GM23338 (cell line): ENCODE data around the gene RASSF4. TPM values are rescaled to one million over a fixed set of nuclear protein-coding genes. Genes with fewer than 3 reads are reported as not detected.

Experiments used
- ATAC-seq: fragments of 200-7000 bp; cut with Tn5 transposase; 3 replicates; pipeline ENCODE4 v1.9.1; 2020
- DNase-seq: peaks from one replicate; pipeline ENCODE4 v3.0.0-alpha.2; 2015; ENCODE audit warnings: low spot score
- H2AFZ ChIP-seq: fragments of 200-600 bp; sonication (generic); 2 replicates; pipeline ENCODE4 v1.8.0; 2016; ENCODE audit warnings: antibody characterized with exemption, mild to moderate bottlenecking, moderate library complexity
- H3F3A ChIP-seq: fragments of 200-600 bp; sonication (generic); replicated peaks from 2 replicates; pipeline ENCODE4 v1.8.0; 2017; ENCODE audit warnings: antibody characterized with exemption, mixed run types, low read depth
- H3K27ac ChIP-seq: fragments of 200-600 bp; sonication (generic); 2 replicates; pipeline ENCODE4 v1.6.1; 2016; ENCODE audit warnings: low read depth
- H3K27me3 ChIP-seq: fragments of 200-600 bp; sonication (generic); 2 replicates; pipeline ENCODE4 v1.8.0; 2016; ENCODE audit warnings: mild to moderate bottlenecking, mixed run types, moderate library complexity; ENCODE audit not compliant: insufficient read depth
- H3K36me3 ChIP-seq: fragments of 200-600 bp; sonication (generic); 2 replicates; pipeline ENCODE4 v1.8.0; 2016; ENCODE audit warnings: mild to moderate bottlenecking; ENCODE audit not compliant: insufficient read depth
- H3K4me1 ChIP-seq: fragments of 200-600 bp; sonication (generic); 2 replicates; pipeline ENCODE4 v1.8.0; 2016; ENCODE audit warnings: mild to moderate bottlenecking, moderate library complexity; ENCODE audit not compliant: insufficient read depth
- H3K4me2 ChIP-seq: fragments of 200-600 bp; sonication (generic); 2 replicates; pipeline ENCODE4 v1.7.1; 2017; ENCODE audit warnings: mixed run types
- H3K4me3 ChIP-seq: fragments of 200-600 bp; sonication (generic); 2 replicates; pipeline ENCODE4 v1.6.1; 2016; ENCODE audit warnings: mixed run types
- H3K79me2 ChIP-seq: fragments of 200-600 bp; sonication (generic); replicated peaks from 2 replicates; pipeline ENCODE4 v1.8.0; 2017; ENCODE audit warnings: mild to moderate bottlenecking; ENCODE audit not compliant: insufficient read depth
- H3K9me2 ChIP-seq: fragments of 200-600 bp; sonication (generic); 2 replicates; pipeline ENCODE4 v1.8.0; 2017; ENCODE audit not compliant: insufficient read depth
- H4K20me1 ChIP-seq: fragments of 200-600 bp; sonication (generic); replicated peaks from 2 replicates; pipeline ENCODE4 v1.8.0; 2017; ENCODE audit warnings: mild to moderate bottlenecking; ENCODE audit not compliant: insufficient read depth
- H3K27ac Mint-ChIP-seq: 2 replicates; pipeline ENCODE4 v1.8.0; 2020; ENCODE audit warnings: inconsistent platforms, mild to moderate bottlenecking, moderate library complexity, mixed read lengths
- H3K27me3 Mint-ChIP-seq: 3 replicates; pipeline ENCODE4 v1.8.0; 2022; ENCODE audit warnings: low read depth, mild to moderate bottlenecking, moderate library complexity, mixed read lengths, inconsistent platforms; ENCODE audit not compliant: insufficient read depth, poor library complexity
- H3K36me3 Mint-ChIP-seq: 3 replicates; pipeline ENCODE4 v1.8.0; 2021; ENCODE audit warnings: low read depth, mild to moderate bottlenecking, inconsistent platforms, moderate library complexity, mixed read lengths
- H3K4me1 Mint-ChIP-seq: 3 replicates; pipeline ENCODE4 v1.8.0; 2020; ENCODE audit warnings: mild to moderate bottlenecking, inconsistent platforms, mixed read lengths
- H3K4me3 Mint-ChIP-seq: 3 replicates; pipeline ENCODE4 v1.8.0; 2021; ENCODE audit warnings: moderate library complexity, mild to moderate bottlenecking, inconsistent platforms, mixed read lengths
- H3K9me3 Mint-ChIP-seq: 3 replicates; pipeline ENCODE4 v1.8.0; 2020; ENCODE audit warnings: moderate library complexity, mild to moderate bottlenecking, inconsistent platforms, mixed read lengths
- CREB1 ChIP-seq: fragments of 250-450 bp; sonication (Bioruptor Pico); IDR thresholded peaks from 2 replicates; pipeline ENCODE4 v1.5.0; 2020; ENCODE audit warnings: low read depth, mild to moderate bottlenecking, moderate library complexity
- EZH2 ChIP-seq: fragments of 200-600 bp; sonication (generic); IDR thresholded peaks from one replicate; pipeline ENCODE4 v1.8.0; 2017; ENCODE audit warnings: antibody characterized with exemption, mild to moderate bottlenecking, low read depth; ENCODE audit not compliant: unreplicated experiment
- EZH2phosphoT487 ChIP-seq: fragments of 200-600 bp; sonication (generic); IDR thresholded peaks from one replicate; pipeline ENCODE4 v1.8.1; 2018; ENCODE audit warnings: antibody characterized with exemption; ENCODE audit not compliant: unreplicated experiment
- JUNB ChIP-seq: IDR thresholded peaks from one replicate; pipeline ENCODE4 v1.6.1; 2016; ENCODE audit warnings: antibody characterized with exemption; ENCODE audit not compliant: unreplicated experiment
- NANOG ChIP-seq: IDR thresholded peaks from 2 replicates; pipeline ENCODE4 v1.6.1; 2016; ENCODE audit warnings: antibody characterized with exemption, borderline replicate concordance
- POLR2AphosphoS5 ChIP-seq: IDR thresholded peaks from 2 replicates; pipeline ENCODE4 v1.6.1; 2016; ENCODE audit warnings: antibody characterized with exemption, low read depth
- ZNF114 ChIP-seq: fragments of 250-450 bp; sonication (Bioruptor Pico); IDR thresholded peaks from 2 replicates; pipeline ENCODE4 v1.5.0; 2020; ENCODE audit warnings: mild to moderate bottlenecking, moderate library complexity
- ZNF331 ChIP-seq: fragments of 250-450 bp; sonication (Bioruptor Pico); IDR thresholded peaks from 2 replicates; pipeline ENCODE4 v1.5.0; 2020; ENCODE audit warnings: low read depth, mild to moderate bottlenecking, moderate library complexity
- polyA plus RNA-seq: library from polyadenylated mRNA; unstranded; fragments of >200 nt; fragmentation: Nextera tagmentation; extraction: Ambion mirVana; gene quantifications from 2 replicates; pipeline ENCODE4 v1.2.1, GENCODE V29; 2016
- total RNA-seq: library from RNA; depleted of rRNA; stranded (reverse); fragments of >200 nt; shearing (Covaris generic); gene quantifications from 2 replicates; pipeline ENCODE4 v1.2.3, GENCODE V29; 2014
- TF ChIP-seq, protein P1 (sequence below): IDR thresholded peaks from one replicate; pipeline ENCODE4 v1.6.1; 2018; ENCODE audit warnings: antibody characterized with exemption; ENCODE audit not compliant: unreplicated experiment
- TF ChIP-seq, protein P2 (sequence below): IDR thresholded peaks from 2 replicates; pipeline ENCODE4 v1.6.1; 2016; ENCODE audit warnings: antibody characterized with exemption
- TF ChIP-seq, protein P3 (sequence below), 2 experiments: fragments of 200-600 bp in 1 of 2; sonication (generic) in 1 of 2; conservative IDR thresholded peaks; 2 replicates each; pipeline versions ENCODE4 v1.5.1 to v1.6.1; 2016 to 2017; ENCODE audit warnings: antibody characterized with exemption in 2 of 2, low read depth in 2 of 2, mild to moderate bottlenecking in 2 of 2, moderate library complexity in 1 of 2

RASSF4 gene
- total and polyA plus RNA-seq, 2 experiments from 2014 or later = 12.4 to 13.6 TPM

DNA sequence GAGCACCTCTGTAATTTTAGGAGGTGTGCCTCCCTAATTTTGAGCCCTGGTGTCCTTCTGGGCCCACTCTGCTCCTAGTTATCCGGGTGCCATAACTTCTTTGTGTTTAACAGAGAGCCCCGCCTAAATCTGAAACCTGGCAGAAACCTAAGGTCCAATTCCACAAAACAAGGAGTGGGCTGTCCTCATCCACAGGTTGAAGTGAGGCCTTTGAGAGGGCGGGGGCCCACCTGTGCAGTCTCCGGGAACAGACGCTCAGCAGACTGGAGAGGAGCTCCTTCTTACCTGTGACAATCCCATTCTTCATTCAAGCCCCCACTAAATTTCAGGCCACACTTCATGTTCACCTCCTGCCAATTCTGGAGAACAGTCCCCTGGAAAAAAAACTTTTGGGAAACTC lies 37.6 kb upstream of the RASSF4 start (continued):
- TF ChIP-seq POLR2AphosphoS5 (no peak), ZNF331 (CRISPR knock-in tag) (no peak), EZH2 (no peak)

DNA sequence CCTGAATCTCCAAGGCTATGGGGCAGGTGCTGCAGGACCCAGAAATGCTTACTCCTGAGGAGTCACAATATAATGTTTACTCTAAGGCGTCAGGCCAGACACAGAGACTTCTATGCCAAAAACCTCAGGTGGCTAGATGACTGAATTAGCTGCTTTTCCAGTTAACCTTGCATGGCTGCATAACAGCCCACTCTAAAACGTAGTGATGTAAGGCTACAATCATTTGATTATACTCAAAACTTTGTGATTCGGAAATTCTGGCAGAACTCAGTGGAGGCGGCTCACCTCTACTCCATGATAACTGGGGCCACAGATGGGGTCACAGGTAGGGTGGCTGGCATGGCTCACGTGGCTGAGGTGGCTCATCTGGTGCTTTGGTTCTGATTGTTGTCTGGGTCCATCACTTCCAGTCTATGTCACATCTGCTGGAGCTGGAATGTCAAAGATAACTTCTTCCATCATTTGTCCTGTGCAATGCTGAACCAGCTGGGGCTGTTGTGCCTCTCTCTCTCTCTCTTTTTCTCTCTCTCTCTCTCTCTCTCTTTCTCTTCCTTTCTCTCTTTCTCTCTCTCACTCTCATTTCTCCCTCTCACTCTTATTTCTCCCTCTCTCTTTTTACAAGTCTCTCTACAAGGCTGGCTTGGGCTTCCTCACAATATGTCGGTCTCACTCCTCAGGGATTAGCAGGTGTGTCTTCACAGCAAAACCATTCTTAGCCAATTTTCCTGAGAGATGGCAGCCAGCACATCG lies 36.6 kb upstream of the RASSF4 start:
- H3K79me2 ChIP-seq = no peaks in the 10 kb centered on the region
- no peak for ATAC-seq
- H3K4me2 ChIP-seq = no peak overlapping the region
- no peak overlapping the region for H3K27ac ChIP-seq
- no peaks in the 10 kb centered on the region for H3K36me3 ChIP-seq
- H3K4me3 Mint-ChIP-seq = no peak overlapping the region
- H3K9me2 ChIP-seq = no peaks in the 10 kb centered on the region; the same call in 1 of the 2 replicates
- H2AFZ ChIP-seq = no peak overlapping the region
- TF ChIP-seq JUNB (no peak), ZNF114 (CRISPR knock-in tag) (no peak)
- TF ChIP-seq, protein P1, sequence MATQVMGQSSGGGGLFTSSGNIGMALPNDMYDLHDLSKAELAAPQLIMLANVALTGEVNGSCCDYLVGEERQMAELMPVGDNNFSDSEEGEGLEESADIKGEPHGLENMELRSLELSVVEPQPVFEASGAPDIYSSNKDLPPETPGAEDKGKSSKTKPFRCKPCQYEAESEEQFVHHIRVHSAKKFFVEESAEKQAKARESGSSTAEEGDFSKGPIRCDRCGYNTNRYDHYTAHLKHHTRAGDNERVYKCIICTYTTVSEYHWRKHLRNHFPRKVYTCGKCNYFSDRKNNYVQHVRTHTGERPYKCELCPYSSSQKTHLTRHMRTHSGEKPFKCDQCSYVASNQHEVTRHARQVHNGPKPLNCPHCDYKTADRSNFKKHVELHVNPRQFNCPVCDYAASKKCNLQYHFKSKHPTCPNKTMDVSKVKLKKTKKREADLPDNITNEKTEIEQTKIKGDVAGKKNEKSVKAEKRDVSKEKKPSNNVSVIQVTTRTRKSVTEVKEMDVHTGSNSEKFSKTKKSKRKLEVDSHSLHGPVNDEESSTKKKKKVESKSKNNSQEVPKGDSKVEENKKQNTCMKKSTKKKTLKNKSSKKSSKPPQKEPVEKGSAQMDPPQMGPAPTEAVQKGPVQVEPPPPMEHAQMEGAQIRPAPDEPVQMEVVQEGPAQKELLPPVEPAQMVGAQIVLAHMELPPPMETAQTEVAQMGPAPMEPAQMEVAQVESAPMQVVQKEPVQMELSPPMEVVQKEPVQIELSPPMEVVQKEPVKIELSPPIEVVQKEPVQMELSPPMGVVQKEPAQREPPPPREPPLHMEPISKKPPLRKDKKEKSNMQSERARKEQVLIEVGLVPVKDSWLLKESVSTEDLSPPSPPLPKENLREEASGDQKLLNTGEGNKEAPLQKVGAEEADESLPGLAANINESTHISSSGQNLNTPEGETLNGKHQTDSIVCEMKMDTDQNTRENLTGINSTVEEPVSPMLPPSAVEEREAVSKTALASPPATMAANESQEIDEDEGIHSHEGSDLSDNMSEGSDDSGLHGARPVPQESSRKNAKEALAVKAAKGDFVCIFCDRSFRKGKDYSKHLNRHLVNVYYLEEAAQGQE = no peak
- TF ChIP-seq, protein P2, sequence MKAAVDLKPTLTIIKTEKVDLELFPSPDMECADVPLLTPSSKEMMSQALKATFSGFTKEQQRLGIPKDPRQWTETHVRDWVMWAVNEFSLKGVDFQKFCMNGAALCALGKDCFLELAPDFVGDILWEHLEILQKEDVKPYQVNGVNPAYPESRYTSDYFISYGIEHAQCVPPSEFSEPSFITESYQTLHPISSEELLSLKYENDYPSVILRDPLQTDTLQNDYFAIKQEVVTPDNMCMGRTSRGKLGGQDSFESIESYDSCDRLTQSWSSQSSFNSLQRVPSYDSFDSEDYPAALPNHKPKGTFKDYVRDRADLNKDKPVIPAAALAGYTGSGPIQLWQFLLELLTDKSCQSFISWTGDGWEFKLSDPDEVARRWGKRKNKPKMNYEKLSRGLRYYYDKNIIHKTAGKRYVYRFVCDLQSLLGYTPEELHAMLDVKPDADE = no peak
- no peak overlapping the region for H3K27ac Mint-ChIP-seq
- H3K4me3 ChIP-seq = no peak overlapping the region
- H4K20me1 ChIP-seq = no peaks in the 10 kb centered on the region
- no peaks in the 10 kb centered on the region for H3F3A ChIP-seq
- no peak for DNase-seq
- no peaks in the 10 kb centered on the region for H3K4me1 Mint-ChIP-seq
- H3K27me3 ChIP-seq = no peaks in the 10 kb centered on the region
- no peaks in the 10 kb centered on the region for H3K4me1 ChIP-seq
- H3K27me3 Mint-ChIP-seq = peaks cover 3% of the 10 kb centered on the region
- peaks cover 3% of the 10 kb centered on the region; the same call in 2 of the 3 replicates for H3K9me3 Mint-ChIP-seq
- H3K36me3 Mint-ChIP-seq = peaks cover under 1% of the 10 kb centered on the region; the same call in 1 of the 3 replicates

DNA sequence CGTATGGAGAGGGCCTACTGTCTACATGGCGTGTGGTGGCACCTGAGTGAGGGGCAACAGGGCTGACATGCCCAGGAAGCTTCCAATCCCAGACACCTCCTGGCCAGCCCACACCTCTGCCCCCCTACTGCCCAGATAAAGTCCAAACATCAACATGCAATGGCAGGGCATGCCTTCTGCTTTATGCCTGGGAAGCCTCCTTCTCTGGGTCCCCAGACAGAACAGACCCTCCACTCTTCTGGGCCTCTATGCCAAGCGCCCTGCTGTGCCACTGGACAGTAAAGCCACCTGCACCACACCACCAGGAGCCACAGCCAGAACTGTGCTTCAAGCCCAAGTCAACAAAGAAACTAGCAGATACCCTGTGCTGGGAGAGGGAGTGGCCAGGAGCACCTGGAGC lies 36.0 kb upstream of the RASSF4 start:
- no peaks in the 10 kb centered on the region for H3K36me3 ChIP-seq
- H3K27ac Mint-ChIP-seq = no peak overlapping the region
- no peak overlapping the region for H3K4me2 ChIP-seq
- no peak for ATAC-seq
- H2AFZ ChIP-seq = no peak overlapping the region
- no peak overlapping the region for H3K4me3 Mint-ChIP-seq
- no peaks in the 10 kb centered on the region for H3K27me3 ChIP-seq
- no peaks in the 10 kb centered on the region for H3K36me3 Mint-ChIP-seq
- no peaks in the 10 kb centered on the region; the same call in 2 of the 3 replicates for H3K9me3 Mint-ChIP-seq
- no peaks in the 10 kb centered on the region for H3K79me2 ChIP-seq
- H3K4me1 ChIP-seq = no peaks in the 10 kb centered on the region
- H3F3A ChIP-seq = no peaks in the 10 kb centered on the region
- H3K4me1 Mint-ChIP-seq = no peaks in the 10 kb centered on the region
- DNase-seq = no peak
- H3K9me2 ChIP-seq = no peaks in the 10 kb centered on the region; the same call in none of the 2 replicates
- no peak overlapping the region for H3K27ac ChIP-seq
- H4K20me1 ChIP-seq = no peaks in the 10 kb centered on the region
- TF ChIP-seq EZH2phosphoT487 (no peak), JUNB (no peak), CREB1 (CRISPR knock-in tag) (no peak), NANOG (no peak), ZNF114 (CRISPR knock-in tag) (no peak)
- TF ChIP-seq, protein P3, sequence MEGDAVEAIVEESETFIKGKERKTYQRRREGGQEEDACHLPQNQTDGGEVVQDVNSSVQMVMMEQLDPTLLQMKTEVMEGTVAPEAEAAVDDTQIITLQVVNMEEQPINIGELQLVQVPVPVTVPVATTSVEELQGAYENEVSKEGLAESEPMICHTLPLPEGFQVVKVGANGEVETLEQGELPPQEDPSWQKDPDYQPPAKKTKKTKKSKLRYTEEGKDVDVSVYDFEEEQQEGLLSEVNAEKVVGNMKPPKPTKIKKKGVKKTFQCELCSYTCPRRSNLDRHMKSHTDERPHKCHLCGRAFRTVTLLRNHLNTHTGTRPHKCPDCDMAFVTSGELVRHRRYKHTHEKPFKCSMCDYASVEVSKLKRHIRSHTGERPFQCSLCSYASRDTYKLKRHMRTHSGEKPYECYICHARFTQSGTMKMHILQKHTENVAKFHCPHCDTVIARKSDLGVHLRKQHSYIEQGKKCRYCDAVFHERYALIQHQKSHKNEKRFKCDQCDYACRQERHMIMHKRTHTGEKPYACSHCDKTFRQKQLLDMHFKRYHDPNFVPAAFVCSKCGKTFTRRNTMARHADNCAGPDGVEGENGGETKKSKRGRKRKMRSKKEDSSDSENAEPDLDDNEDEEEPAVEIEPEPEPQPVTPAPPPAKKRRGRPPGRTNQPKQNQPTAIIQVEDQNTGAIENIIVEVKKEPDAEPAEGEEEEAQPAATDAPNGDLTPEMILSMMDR (conservative IDR thresholded peaks at IDR 0.05; ENCODE audit: low read depth in 2 of 2) = no peak
- TF ChIP-seq, protein P2 = no peak
- H3K4me3 ChIP-seq = no peak overlapping the region
- H3K27me3 Mint-ChIP-seq = peaks cover 6% of the 10 kb centered on the region
